GM23338 (cell line): Measurements from ENCODE around the gene PLPPR3. TPM values are rescaled to one million over a fixed set of nuclear protein-coding genes. Genes with fewer than 3 reads are reported as not detected.

Experiments used
- ATAC-seq: fragments of 200-7000 bp; cut with Tn5 transposase; 3 replicates; pipeline ENCODE4 v1.9.1; 2020
- DNase-seq: peaks from one replicate; pipeline ENCODE4 v3.0.0-alpha.2; 2015; ENCODE audit warnings: low spot score
- H2AFZ ChIP-seq: fragments of 200-600 bp; sonication (generic); 2 replicates; pipeline ENCODE4 v1.8.0; 2016; ENCODE audit warnings: antibody characterized with exemption, mild to moderate bottlenecking, moderate library complexity
- H3F3A ChIP-seq: fragments of 200-600 bp; sonication (generic); replicated peaks from 2 replicates; pipeline ENCODE4 v1.8.0; 2017; ENCODE audit warnings: antibody characterized with exemption, mixed run types, low read depth
- H3K27ac ChIP-seq: fragments of 200-600 bp; sonication (generic); 2 replicates; pipeline ENCODE4 v1.6.1; 2016; ENCODE audit warnings: low read depth
- H3K27me3 ChIP-seq: fragments of 200-600 bp; sonication (generic); 2 replicates; pipeline ENCODE4 v1.8.0; 2016; ENCODE audit warnings: mild to moderate bottlenecking, mixed run types, moderate library complexity; ENCODE audit not compliant: insufficient read depth
- H3K36me3 ChIP-seq: fragments of 200-600 bp; sonication (generic); 2 replicates; pipeline ENCODE4 v1.8.0; 2016; ENCODE audit warnings: mild to moderate bottlenecking; ENCODE audit not compliant: insufficient read depth
- H3K4me1 ChIP-seq: fragments of 200-600 bp; sonication (generic); 2 replicates; pipeline ENCODE4 v1.8.0; 2016; ENCODE audit warnings: mild to moderate bottlenecking, moderate library complexity; ENCODE audit not compliant: insufficient read depth
- H3K4me2 ChIP-seq: fragments of 200-600 bp; sonication (generic); 2 replicates; pipeline ENCODE4 v1.7.1; 2017; ENCODE audit warnings: mixed run types
- H3K4me3 ChIP-seq: fragments of 200-600 bp; sonication (generic); 2 replicates; pipeline ENCODE4 v1.6.1; 2016; ENCODE audit warnings: mixed run types
- H3K79me2 ChIP-seq: fragments of 200-600 bp; sonication (generic); replicated peaks from 2 replicates; pipeline ENCODE4 v1.8.0; 2017; ENCODE audit warnings: mild to moderate bottlenecking; ENCODE audit not compliant: insufficient read depth
- H3K9me2 ChIP-seq: fragments of 200-600 bp; sonication (generic); 2 replicates; pipeline ENCODE4 v1.8.0; 2017; ENCODE audit not compliant: insufficient read depth
- H4K20me1 ChIP-seq: fragments of 200-600 bp; sonication (generic); replicated peaks from 2 replicates; pipeline ENCODE4 v1.8.0; 2017; ENCODE audit warnings: mild to moderate bottlenecking; ENCODE audit not compliant: insufficient read depth
- H3K27ac Mint-ChIP-seq: 2 replicates; pipeline ENCODE4 v1.8.0; 2020; ENCODE audit warnings: inconsistent platforms, mild to moderate bottlenecking, moderate library complexity, mixed read lengths
- H3K27me3 Mint-ChIP-seq: 3 replicates; pipeline ENCODE4 v1.8.0; 2022; ENCODE audit warnings: low read depth, mild to moderate bottlenecking, moderate library complexity, mixed read lengths, inconsistent platforms; ENCODE audit not compliant: insufficient read depth, poor library complexity
- H3K36me3 Mint-ChIP-seq: 3 replicates; pipeline ENCODE4 v1.8.0; 2021; ENCODE audit warnings: low read depth, mild to moderate bottlenecking, inconsistent platforms, moderate library complexity, mixed read lengths
- H3K4me1 Mint-ChIP-seq: 3 replicates; pipeline ENCODE4 v1.8.0; 2020; ENCODE audit warnings: mild to moderate bottlenecking, inconsistent platforms, mixed read lengths
- H3K4me3 Mint-ChIP-seq: 3 replicates; pipeline ENCODE4 v1.8.0; 2021; ENCODE audit warnings: moderate library complexity, mild to moderate bottlenecking, inconsistent platforms, mixed read lengths
- H3K9me3 Mint-ChIP-seq: 3 replicates; pipeline ENCODE4 v1.8.0; 2020; ENCODE audit warnings: moderate library complexity, mild to moderate bottlenecking, inconsistent platforms, mixed read lengths
- CREB1 ChIP-seq: fragments of 250-450 bp; sonication (Bioruptor Pico); IDR thresholded peaks from 2 replicates; pipeline ENCODE4 v1.5.0; 2020; ENCODE audit warnings: low read depth, mild to moderate bottlenecking, moderate library complexity
- CTCF ChIP-seq, 2 experiments: fragments of 200-600 bp in 1 of 2; sonication (generic) in 1 of 2; conservative IDR thresholded peaks; 2 replicates each; pipeline versions ENCODE4 v1.5.1 to v1.6.1; 2016 to 2017; ENCODE audit warnings: antibody characterized with exemption in 2 of 2, low read depth in 2 of 2, mild to moderate bottlenecking in 2 of 2, moderate library complexity in 1 of 2
- ETS1 ChIP-seq: IDR thresholded peaks from 2 replicates; pipeline ENCODE4 v1.6.1; 2016; ENCODE audit warnings: antibody characterized with exemption
- EZH2 ChIP-seq: fragments of 200-600 bp; sonication (generic); IDR thresholded peaks from one replicate; pipeline ENCODE4 v1.8.0; 2017; ENCODE audit warnings: antibody characterized with exemption, mild to moderate bottlenecking, low read depth; ENCODE audit not compliant: unreplicated experiment
- EZH2phosphoT487 ChIP-seq: fragments of 200-600 bp; sonication (generic); IDR thresholded peaks from one replicate; pipeline ENCODE4 v1.8.1; 2018; ENCODE audit warnings: antibody characterized with exemption; ENCODE audit not compliant: unreplicated experiment
- JUNB ChIP-seq: IDR thresholded peaks from one replicate; pipeline ENCODE4 v1.6.1; 2016; ENCODE audit warnings: antibody characterized with exemption; ENCODE audit not compliant: unreplicated experiment
- NANOG ChIP-seq: IDR thresholded peaks from 2 replicates; pipeline ENCODE4 v1.6.1; 2016; ENCODE audit warnings: antibody characterized with exemption, borderline replicate concordance
- POLR2AphosphoS5 ChIP-seq: IDR thresholded peaks from 2 replicates; pipeline ENCODE4 v1.6.1; 2016; ENCODE audit warnings: antibody characterized with exemption, low read depth
- REST ChIP-seq: IDR thresholded peaks from one replicate; pipeline ENCODE4 v1.6.1; 2018; ENCODE audit warnings: antibody characterized with exemption; ENCODE audit not compliant: unreplicated experiment
- STAT1 ChIP-seq: IDR thresholded peaks from one replicate; pipeline ENCODE4 v1.6.1; 2016; ENCODE audit warnings: antibody characterized with exemption; ENCODE audit not compliant: unreplicated experiment
- ZNF114 ChIP-seq: fragments of 250-450 bp; sonication (Bioruptor Pico); IDR thresholded peaks from 2 replicates; pipeline ENCODE4 v1.5.0; 2020; ENCODE audit warnings: mild to moderate bottlenecking, moderate library complexity
- ZNF331 ChIP-seq: fragments of 250-450 bp; sonication (Bioruptor Pico); IDR thresholded peaks from 2 replicates; pipeline ENCODE4 v1.5.0; 2020; ENCODE audit warnings: low read depth, mild to moderate bottlenecking, moderate library complexity
- ZNF462 ChIP-seq: fragments of 250-450 bp; sonication (Bioruptor Pico); IDR thresholded peaks from 2 replicates; pipeline ENCODE4 v1.5.0; 2020; ENCODE audit warnings: mild to moderate bottlenecking, moderate library complexity
- polyA plus RNA-seq: library from polyadenylated mRNA; unstranded; fragments of >200 nt; fragmentation: Nextera tagmentation; extraction: Ambion mirVana; gene quantifications from 2 replicates; pipeline ENCODE4 v1.2.1, GENCODE V29; 2016
- total RNA-seq: library from RNA; depleted of rRNA; stranded (reverse); fragments of >200 nt; shearing (Covaris generic); gene quantifications from 2 replicates; pipeline ENCODE4 v1.2.3, GENCODE V29; 2014

Gene PLPPR3
- total and polyA plus RNA-seq, 2 experiments from 2014 or later = 14.8 to 81.1 TPM

DNA sequence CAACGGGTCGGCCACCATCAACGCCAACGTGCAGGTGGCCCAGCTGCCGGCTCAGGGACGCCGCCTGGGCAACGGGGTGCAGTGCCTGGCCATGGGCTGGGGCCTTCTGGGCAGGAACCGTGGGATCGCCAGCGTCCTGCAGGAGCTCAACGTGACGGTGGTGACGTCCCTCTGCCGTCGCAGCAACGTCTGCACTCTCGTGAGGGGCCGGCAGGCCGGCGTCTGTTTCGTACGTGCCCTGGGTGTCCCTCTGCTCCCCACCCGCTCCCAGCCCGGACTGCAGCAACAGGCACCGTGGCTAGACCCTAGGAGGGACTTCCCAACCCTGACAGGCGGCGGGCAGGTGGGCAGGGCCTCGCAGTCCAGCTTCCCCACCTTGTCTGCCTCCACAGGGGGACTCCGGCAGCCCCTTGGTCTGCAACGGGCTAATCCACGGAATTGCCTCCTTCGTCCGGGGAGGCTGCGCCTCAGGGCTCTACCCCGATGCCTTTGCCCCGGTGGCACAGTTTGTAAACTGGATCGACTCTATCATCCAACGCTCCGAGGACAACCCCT lies 33.9 kb upstream of the PLPPR3 start:
- Mint-ChIP-seq H3K4me1 (no peaks in the 10 kb centered on the region), H3K27me3 (peaks cover 13% of the 10 kb centered on the region), H3K9me3 (no peaks in the 10 kb centered on the region; the same call in 2 of the 3 replicates), H3K4me3 (no peak overlapping the region), H3K36me3 (no peaks in the 10 kb centered on the region), H3K27ac (no peak overlapping the region)
- Histone ChIP-seq H3K4me3 (no peak overlapping the region), H3K9me2 (no peaks in the 10 kb centered on the region), H3K27me3 (peaks cover 21% of the 10 kb centered on the region), H2AFZ (no peak overlapping the region), H3K79me2 (no peaks in the 10 kb centered on the region), H3K27ac (no peak overlapping the region), H3K36me3 (no peaks in the 10 kb centered on the region), H4K20me1 (no peaks in the 10 kb centered on the region; the same call in 1 of the 2 replicates), H3K4me1 (no peaks in the 10 kb centered on the region), H3F3A (peaks cover 15% of the 10 kb centered on the region; the same call in 1 of the 2 replicates), H3K4me2 (no peak overlapping the region)
- ATAC-seq (no peak), DNase-seq (no peak)
- TF ChIP-seq EZH2 (no peak), EZH2phosphoT487 (no peak), ZNF331 (no peak), NANOG (no peak), CREB1 (CRISPR knock-in tag) (no peak), ZNF462 (CRISPR knock-in tag) (no peak), POLR2AphosphoS5 (no peak), ZNF114 (CRISPR knock-in tag) (no peak), ETS1 (no peak), CTCF (conservative IDR thresholded peaks at IDR 0.05; ENCODE audit: low read depth in 2 of 2) (no peak), STAT1 (no peak), JUNB (no peak), REST (no peak)
